ENCODE data around the gene EHMT1. TPM values are rescaled to one million over a fixed set of nuclear protein-coding genes. Genes with fewer than 3 reads are reported as not detected.

The EHMT1 gene
- total RNA-seq, 2 experiments from 2014 or later = 80.6 to 87.8 TPM

DNA sequence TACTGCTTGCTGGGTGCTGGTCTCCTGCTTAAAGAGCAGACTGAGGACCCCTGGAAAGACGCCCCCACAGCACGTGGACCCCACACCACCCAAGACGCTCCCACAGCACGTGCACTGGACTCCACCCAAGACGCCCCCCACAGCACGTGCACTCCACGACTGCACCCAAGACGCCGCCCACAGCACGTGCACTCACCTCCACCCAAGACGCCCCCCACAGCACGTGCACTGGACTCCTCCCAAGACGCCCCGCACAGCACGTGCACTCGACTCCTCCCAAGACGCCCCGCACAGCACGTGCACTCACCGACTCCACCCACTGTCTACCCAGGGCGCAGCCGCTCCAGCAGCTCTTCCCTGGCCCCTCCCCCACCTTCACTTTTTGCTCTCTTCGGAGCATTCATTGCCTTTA lies 50.5 kb downstream of the EHMT1 start:
- Histone ChIP-seq H3K9me3 (ENCODE audit: control insufficient read depth in 1 of 2, insufficient read depth in 1 of 2, low read length in 2 of 2) (no peaks in the 10 kb centered on the region), H3K4me1 (ENCODE audit: insufficient read depth, low read length) (peaks cover 37% of the 10 kb centered on the region), H3K36me3 (ENCODE audit: insufficient read depth, low read length) (peaks cover 17% of the 10 kb centered on the region), H3K27me3 (ENCODE audit: control insufficient read depth in 1 of 2, insufficient read depth in 2 of 2, low read length in 2 of 2) (no peaks in the 10 kb centered on the region), H3K4me3 (ENCODE audit: low read length) (no peak overlapping the region), H3K27ac (ENCODE audit: low read depth in 1 of 2, low read length in 2 of 2) (no peak overlapping the region)
- Mint-ChIP-seq H3K9me3 (no peaks in the 10 kb centered on the region), H3K27ac (no peak overlapping the region), H3K4me1 (ENCODE audit: low read depth) (peaks cover 67% of the 10 kb centered on the region), H3K4me3 (no peak overlapping the region), H3K36me3 (ENCODE audit: low read depth) (peaks cover 56% of the 10 kb centered on the region), H3K27me3 (no peaks in the 10 kb centered on the region)
- ATAC-seq (ENCODE audit: poor library complexity) (no peak), DNase-seq (peak in 2 of 14 experiments; percentile 15 to 61)
- intact Hi-C loops (cut with DNase I, micrococcal nuclease) = no loop called here
- ChIA-PET CTCF (no interaction called here), POLR2A (no interaction called here)
- no peak for TF ChIP-seq CTCF (IDR thresholded peaks at IDR 0.05)

GRCh38 chr9:137670391-137671195 lies 51.8 kb downstream of the EHMT1 start:
- no peak for DNase-seq
- ChIA-PET POLR2A (no interaction called here), CTCF (no interaction called here)
- no peak for TF ChIP-seq CTCF (IDR thresholded peaks at IDR 0.05)
- Mint-ChIP-seq H3K36me3 (ENCODE audit: low read depth) (peaks cover 51% of the 10 kb centered on the region), H3K9me3 (no peaks in the 10 kb centered on the region), H3K27ac (no peak overlapping the region), H3K4me3 (no peak overlapping the region), H3K27me3 (no peaks in the 10 kb centered on the region), H3K4me1 (ENCODE audit: low read depth) (peaks cover 66% of the 10 kb centered on the region)
- no peaks in the 10 kb centered on the region for H3K27me3 ChIP-seq (ENCODE audit: control insufficient read depth in 1 of 2, insufficient read depth in 2 of 2, low read length in 2 of 2)
- H3K4me1 ChIP-seq (ENCODE audit: insufficient read depth, low read length) = peaks cover 34% of the 10 kb centered on the region
- H3K4me3 ChIP-seq (ENCODE audit: low read length) = no peak overlapping the region
- H3K9me3 ChIP-seq (ENCODE audit: control insufficient read depth in 1 of 2, insufficient read depth in 1 of 2, low read length in 2 of 2) = no peaks in the 10 kb centered on the region
- H3K36me3 ChIP-seq (ENCODE audit: insufficient read depth, low read length) = peaks cover 17% of the 10 kb centered on the region
- intact Hi-C loops (cut with DNase I, micrococcal nuclease) = loop anchor here in 1 of 2 experiments (1.0 to 10.0 kb wide), 3 partner anchors 102 to 354 kb away; no protein-coding TSS in a partner anchor
- ATAC-seq (ENCODE audit: poor library complexity) = no peak
- H3K27ac ChIP-seq (ENCODE audit: low read depth in 1 of 2, low read length in 2 of 2) = no peak overlapping the region

GRCh38 chr9:137671196-137671538 lies 52.4 kb downstream of the EHMT1 start:
- intact Hi-C loops (cut with DNase I, micrococcal nuclease) = loop anchor here in 1 of 2 experiments (1.0 to 10.0 kb wide), 3 partner anchors 101 to 354 kb away; no protein-coding TSS in a partner anchor
- TF ChIP-seq CTCF (IDR thresholded peaks at IDR 0.05) = no peak
- Mint-ChIP-seq H3K4me3 (no peak overlapping the region), H3K4me1 (ENCODE audit: low read depth) (peaks cover 63% of the 10 kb centered on the region), H3K27ac (no peak overlapping the region), H3K27me3 (no peaks in the 10 kb centered on the region), H3K9me3 (no peaks in the 10 kb centered on the region), H3K36me3 (ENCODE audit: low read depth) (peaks cover 51% of the 10 kb centered on the region)
- DNase-seq (no peak), ATAC-seq (ENCODE audit: poor library complexity) (no peak)
- Histone ChIP-seq H3K36me3 (ENCODE audit: insufficient read depth, low read length) (peaks cover 17% of the 10 kb centered on the region), H3K27me3 (ENCODE audit: control insufficient read depth in 1 of 2, insufficient read depth in 2 of 2, low read length in 2 of 2) (no peaks in the 10 kb centered on the region), H3K4me1 (ENCODE audit: insufficient read depth, low read length) (peaks cover 29% of the 10 kb centered on the region), H3K9me3 (ENCODE audit: control insufficient read depth in 1 of 2, insufficient read depth in 1 of 2, low read length in 2 of 2) (no peaks in the 10 kb centered on the region), H3K27ac (ENCODE audit: low read depth in 1 of 2, low read length in 2 of 2) (no peak overlapping the region), H3K4me3 (ENCODE audit: low read length) (no peak overlapping the region)
- ChIA-PET POLR2A (no interaction called here), CTCF (no interaction called here)

Data from CD4-positive, alpha-beta T cell (primary cell).